D721Med (cell line): ENCODE measurements around the gene PALM.
"Not testable (repeated sequence)": the region's sequence is repeated elsewhere in the genome, so short reads cannot be mapped to it uniquely, and the experiment has no call there.

Source experiments
- DNase-seq: peaks from one replicate; pipeline ENCODE4 v3.0.0; 2011; ENCODE audit warnings: low spot score; ENCODE audit not compliant: insufficient read length
- FAIRE-seq: peaks from 2 replicates; lab custom pipeline; 2011; peaks lifted over from hg19 to GRCh38; lab: Jason Lieb, UNC
- TF ChIP-seq, protein P1 (sequence below): IDR thresholded peaks from 2 replicates; pipeline ENCODE4 v1.5.1; 2012; ENCODE audit warnings: mild to moderate bottlenecking, control low read depth; ENCODE audit not compliant: insufficient read depth; ENCODE audit errors: missing control alignments

The PALM gene

DNA sequence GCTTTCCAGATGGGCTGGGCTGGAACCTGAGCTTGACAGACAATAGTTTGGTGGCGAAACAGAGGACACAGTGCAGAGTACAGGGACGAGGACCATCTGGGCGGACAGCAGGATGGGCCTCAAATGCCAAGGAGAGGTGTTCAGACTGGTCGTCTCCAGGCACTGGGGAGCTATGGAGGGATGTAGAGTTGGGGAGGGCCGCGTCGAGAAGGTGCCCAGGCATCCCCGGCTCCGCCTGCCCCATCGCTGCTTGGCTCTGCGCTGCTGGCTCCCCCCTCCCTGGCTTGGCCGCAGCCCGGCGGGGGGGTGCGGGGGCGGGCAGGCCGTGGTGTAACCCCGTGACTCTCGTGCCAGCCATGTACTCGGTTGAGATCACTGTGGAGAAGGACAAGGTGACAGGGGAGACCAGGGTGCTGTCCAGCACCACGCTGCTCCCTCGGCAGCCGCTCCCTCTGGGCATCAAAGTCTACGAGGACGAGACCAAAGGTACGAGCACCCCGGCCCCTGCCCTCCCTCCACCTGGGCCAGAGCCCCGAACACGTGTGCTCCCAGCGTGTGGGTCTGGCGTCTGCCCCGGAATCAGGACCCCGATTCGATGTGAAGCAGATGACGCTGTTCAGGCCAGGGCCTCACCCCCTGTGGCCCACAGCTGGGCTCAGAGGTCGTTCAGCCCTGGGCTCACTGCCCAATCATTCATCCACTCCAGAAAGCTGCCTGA, 31.4 kb downstream of the PALM start:
- no peak for FAIRE-seq
- TF ChIP-seq, protein P1, sequence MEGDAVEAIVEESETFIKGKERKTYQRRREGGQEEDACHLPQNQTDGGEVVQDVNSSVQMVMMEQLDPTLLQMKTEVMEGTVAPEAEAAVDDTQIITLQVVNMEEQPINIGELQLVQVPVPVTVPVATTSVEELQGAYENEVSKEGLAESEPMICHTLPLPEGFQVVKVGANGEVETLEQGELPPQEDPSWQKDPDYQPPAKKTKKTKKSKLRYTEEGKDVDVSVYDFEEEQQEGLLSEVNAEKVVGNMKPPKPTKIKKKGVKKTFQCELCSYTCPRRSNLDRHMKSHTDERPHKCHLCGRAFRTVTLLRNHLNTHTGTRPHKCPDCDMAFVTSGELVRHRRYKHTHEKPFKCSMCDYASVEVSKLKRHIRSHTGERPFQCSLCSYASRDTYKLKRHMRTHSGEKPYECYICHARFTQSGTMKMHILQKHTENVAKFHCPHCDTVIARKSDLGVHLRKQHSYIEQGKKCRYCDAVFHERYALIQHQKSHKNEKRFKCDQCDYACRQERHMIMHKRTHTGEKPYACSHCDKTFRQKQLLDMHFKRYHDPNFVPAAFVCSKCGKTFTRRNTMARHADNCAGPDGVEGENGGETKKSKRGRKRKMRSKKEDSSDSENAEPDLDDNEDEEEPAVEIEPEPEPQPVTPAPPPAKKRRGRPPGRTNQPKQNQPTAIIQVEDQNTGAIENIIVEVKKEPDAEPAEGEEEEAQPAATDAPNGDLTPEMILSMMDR: no peak

DNA sequence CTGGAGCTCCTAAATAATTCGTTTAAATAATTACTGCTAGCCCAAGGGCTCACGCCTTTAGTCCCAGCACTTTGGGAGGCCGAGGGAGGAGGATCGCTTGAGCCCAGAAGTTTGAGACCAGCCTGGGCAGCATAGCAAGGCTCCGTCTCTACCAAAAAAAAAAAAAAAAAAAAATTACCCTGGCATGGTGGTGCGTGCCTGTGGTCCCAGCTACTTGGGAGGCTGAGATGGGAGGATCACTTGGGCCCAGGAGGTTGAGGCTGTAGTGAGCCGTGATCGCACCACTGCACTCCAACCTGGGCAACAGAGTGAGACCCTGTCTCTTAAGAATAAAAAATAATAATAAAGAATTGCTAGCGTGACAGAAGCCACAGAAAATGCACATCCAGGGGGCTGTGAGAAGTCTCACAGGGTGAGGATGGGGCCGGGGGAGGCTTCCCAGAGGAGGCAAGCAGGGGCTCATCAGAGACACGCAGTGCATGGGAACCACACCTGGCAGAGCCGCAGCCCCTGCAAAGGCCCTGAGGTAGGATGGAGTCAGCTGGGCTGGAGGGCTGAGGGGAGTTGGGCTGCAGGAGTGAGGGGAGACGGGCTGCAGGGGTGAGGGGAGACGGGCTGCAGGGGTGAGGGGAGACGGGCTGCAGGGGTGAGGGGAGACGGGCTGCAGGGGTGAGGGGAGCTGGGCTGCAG, 32.2 kb downstream of the PALM start:
- not testable (repeated sequence) for DNase-seq, FAIRE-seq

More for the DNA sequence above, 31.4 kb downstream of the PALM start:
- no peak for DNase-seq

DNA sequence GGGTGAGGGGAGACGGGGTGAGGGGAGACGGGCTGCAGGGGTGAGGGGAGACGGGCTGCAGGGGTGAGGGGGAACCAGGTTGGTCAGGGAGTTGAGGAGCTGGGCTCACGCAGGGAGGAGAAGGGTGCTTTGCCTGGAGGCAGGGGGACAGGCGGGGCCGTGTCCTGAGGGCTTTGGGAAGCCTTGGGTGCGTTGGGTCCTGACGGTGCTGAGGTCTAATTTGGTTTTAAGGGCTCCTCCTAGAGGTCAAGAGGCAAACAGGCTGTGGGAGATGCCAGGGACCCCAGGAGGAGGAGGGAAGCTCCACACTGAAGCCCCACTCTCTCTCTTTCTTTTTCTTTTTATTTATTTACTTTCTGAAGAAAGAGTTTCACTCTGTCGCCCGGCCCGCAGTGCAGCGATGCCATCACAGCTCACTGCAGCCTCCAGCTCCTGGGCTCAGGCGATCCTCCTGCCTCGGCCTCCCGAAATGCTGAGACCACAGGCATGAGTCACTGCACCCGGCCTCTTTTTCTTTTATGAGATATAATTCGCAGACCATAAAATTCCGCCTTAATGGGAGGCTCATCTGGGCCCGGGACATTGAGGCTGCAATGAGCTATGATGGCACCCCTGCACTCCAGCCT, 32.9 kb downstream of the PALM start:
- FAIRE-seq: no peak
- TF ChIP-seq, protein P1: peak; percentile 27
- no peak for DNase-seq

DNA sequence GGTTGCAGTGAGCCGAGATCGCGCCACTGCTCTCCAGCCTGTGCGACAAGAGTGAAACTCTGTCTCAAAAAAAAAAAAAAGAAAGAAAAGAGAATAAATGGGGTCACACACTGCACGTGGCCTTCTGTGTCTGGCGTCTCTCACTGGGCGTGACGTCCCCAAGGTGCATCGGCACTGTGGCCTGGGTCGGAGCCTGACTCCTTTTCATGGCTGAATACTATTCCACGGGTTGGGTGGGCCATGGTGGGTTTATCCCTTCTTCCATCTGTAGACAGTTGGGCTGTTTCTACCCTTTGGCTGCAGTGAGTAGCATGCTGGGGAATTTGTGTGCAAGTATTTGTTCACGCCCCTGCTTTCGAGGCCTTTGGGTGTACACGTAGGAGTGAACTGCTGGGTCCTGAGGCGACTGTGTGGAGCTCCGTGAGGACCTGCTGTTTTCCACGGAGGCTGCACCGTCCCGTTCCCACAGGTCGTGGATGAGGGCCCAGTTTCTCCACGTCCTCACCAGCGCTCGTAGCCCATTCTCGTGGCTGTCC, 33.9 kb downstream of the PALM start:
- TF ChIP-seq, protein P1: no peak
- DNase-seq: no peak
- no peak for FAIRE-seq

DNA sequence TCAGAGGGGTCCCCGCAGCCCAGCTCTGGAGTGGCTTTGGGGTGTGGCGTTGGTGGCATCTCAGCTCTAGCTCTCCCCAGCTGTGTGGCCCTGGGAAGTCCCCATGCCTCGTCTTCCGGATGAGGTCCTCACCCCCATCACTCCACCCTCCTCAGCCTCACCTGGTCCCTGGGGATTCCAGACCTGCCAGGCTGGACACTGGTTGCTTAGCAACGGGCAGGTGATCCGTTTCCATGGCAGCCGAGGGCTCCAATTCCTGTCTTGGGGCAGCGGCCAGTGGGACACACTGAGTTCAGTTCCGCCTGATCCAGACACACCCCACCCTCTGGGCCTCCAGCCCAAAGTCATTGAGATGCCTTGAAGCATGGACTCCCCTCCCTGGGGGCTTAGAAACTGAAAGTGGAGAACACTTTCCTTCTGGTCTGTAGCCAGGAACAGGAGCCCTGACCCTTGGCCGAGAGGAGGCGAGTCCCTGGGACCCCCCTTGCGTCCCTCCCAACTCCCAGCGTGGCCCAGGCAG, 34.5 kb downstream of the PALM start:
- TF ChIP-seq, protein P1: no peak
- FAIRE-seq: no peak
- no peak for DNase-seq

DNA sequence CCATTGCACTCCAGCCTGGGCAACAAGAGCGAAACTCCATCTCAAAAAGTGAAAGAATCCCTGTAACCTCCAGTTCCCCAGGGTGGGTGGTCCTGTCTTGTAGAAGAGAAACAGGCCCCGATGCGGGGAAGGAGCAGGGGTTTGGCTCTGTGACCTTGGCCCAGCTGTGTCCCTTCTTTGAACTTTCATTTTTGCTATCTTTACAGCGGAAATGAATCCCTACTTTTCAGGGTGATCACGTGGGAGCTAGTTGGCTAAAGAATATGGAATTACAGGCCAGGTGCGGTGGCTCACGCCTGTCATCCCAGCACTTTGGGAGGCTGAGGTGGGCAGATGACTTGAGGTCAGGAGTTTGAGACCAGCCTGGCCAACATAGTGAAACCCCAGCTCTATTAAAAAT, 36.4 kb downstream of the PALM start:
- not testable (repeated sequence) for FAIRE-seq, DNase-seq

DNA sequence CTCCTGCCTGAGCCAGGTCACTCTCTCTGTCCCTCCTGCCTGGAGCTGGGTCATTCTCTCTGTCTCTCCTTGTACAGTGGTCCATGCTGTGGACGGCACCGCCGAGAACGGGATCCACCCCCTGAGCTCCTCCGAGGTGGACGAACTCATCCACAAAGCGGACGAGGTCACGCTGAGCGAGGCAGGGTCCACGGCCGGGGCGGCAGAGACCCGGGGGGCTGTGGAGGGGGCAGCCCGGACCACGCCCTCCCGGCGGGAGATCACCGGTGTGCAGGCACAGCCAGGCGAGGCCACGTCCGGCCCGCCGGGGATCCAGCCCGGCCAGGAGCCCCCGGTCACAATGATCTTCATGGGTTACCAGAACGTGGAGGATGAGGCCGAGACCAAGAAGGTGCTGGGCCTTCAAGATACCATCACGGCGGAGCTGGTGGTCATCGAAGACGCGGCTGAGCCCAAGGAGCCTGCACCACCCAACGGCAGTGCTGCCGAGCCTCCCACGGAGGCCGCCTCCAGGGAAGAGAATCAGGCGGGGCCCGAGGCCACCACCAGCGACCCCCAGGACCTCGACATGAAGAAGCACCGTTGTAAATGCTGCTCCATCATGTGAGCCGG, 37.6 kb downstream of the PALM start:
- FAIRE-seq (no peak), DNase-seq (no peak)
- TF ChIP-seq, protein P1: no peak
